ENCODE data around the gene CLEC17A.
"Not testable (repeated sequence)": the region's sequence is repeated elsewhere in the genome, so short reads cannot be mapped to it uniquely, and the experiment has no call there.

Gene CLEC17A

GRCh38 chr19:14582894-14583340 is at the start of gene CLEC17A:
Gene CLEC17A, plus strand, starts transcription at chr19:14583084. Its CDS starts 77 bp downstream, at chr19:14583161.
- no peak for DNase-seq

GRCh38 chr19:14533450-14533849 is 49.4 kb upstream of the CLEC17A start:
- DNase-seq, result no peak

- no peak for DNase-seq
Measured at GRCh38 chr19:14536926-14537692, 45.8 kb upstream of the CLEC17A start.

GRCh38 chr19:14540741-14541525 is 42.0 kb upstream of the CLEC17A start:
- no peak for DNase-seq

- DNase-seq, result not testable (repeated sequence)
Measured at GRCh38 chr19:14541979-14542378, 40.9 kb upstream of the CLEC17A start.

GRCh38 chr19:14542711-14543328 is 40.1 kb upstream of the CLEC17A start:
- no peak for DNase-seq

GRCh38 chr19:14544047-14544446 is 38.8 kb upstream of the CLEC17A start:
- no peak for DNase-seq

- no peak for DNase-seq
Measured at GRCh38 chr19:14544977-14545715, 37.7 kb upstream of the CLEC17A start.

- DNase-seq, result no peak
Measured at GRCh38 chr19:14545716-14546082, 37.2 kb upstream of the CLEC17A start.

- DNase-seq, result no peak
Measured at GRCh38 chr19:14550201-14550754, 32.6 kb upstream of the CLEC17A start.

GRCh38 chr19:14551134-14552005 is 31.5 kb upstream of the CLEC17A start:
- peak; percentile 65 for DNase-seq

GRCh38 chr19:14552006-14552360 is 30.9 kb upstream of the CLEC17A start:
- not testable (repeated sequence) for DNase-seq

- DNase-seq, result no peak
Measured at GRCh38 chr19:14553042-14553938, 29.6 kb upstream of the CLEC17A start.

- DNase-seq, result no peak
Measured at GRCh38 chr19:14553939-14554243, 29.0 kb upstream of the CLEC17A start.

- DNase-seq, result no peak
Measured at GRCh38 chr19:14554382-14554812, 28.5 kb upstream of the CLEC17A start.

GRCh38 chr19:14555918-14556661 is 26.8 kb upstream of the CLEC17A start:
- DNase-seq, result no peak

- peak; percentile 66 for DNase-seq
Measured at GRCh38 chr19:14556662-14557188, 26.2 kb upstream of the CLEC17A start.

GRCh38 chr19:14558370-14559066 is 24.4 kb upstream of the CLEC17A start:
- no peak for DNase-seq

Data from stimulated activated naive CD4-positive, alpha-beta T cell treated with Interleukin-2 at 50 U/mL for 16 hours (primary cell).